ENCODE data around the gene SPATA12. TPM values are rescaled to one million over a fixed set of nuclear protein-coding genes. Genes with fewer than 3 reads are reported as not detected.

The SPATA12 gene, protein sequence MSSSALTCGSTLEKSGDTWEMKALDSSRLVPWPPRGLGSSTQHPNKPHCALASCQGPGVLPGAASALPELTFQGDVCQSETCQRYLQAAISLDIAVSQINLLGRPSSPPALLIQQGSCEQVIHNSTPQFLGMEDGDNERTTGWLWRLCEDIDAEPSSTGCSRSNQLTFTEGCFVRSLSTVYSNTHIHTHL
- total RNA-seq, result not detected

- DNase-seq, result no peak
Measured at GRCh38 chr3:57060089-57060821, at the start of gene SPATA12. Gene SPATA12, plus strand, starts transcription at chr3:57060664. Its CDS starts 13,031 bp downstream, at chr3:57073695.

DNA sequence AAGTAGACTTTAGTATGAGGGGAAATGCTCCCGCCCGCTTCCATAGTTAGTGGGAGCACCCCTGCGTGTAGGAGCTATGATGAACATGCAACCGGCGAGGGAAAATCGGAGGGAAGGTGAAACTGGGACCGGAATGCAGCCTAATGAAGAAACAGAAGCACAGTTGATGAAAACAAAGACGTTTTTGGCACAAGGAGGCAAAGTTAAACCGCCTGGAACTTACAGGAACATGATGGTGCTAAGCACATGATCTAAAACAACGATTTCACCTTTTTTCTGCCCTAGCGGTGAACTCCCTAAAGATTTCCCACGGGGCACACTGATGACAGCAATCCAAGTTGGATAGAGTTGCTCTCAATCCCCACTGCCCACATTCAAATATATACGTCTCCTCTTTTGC is 49.4 kb upstream of the SPATA12 start:
- DNase-seq, result no peak

GRCh38 chr3:57012847-57013246 is 47.6 kb upstream of the SPATA12 start:
- DNase-seq, result no peak

- DNase-seq, result no peak
Measured at GRCh38 chr3:57015350-57015729, 45.1 kb upstream of the SPATA12 start.

DNA sequence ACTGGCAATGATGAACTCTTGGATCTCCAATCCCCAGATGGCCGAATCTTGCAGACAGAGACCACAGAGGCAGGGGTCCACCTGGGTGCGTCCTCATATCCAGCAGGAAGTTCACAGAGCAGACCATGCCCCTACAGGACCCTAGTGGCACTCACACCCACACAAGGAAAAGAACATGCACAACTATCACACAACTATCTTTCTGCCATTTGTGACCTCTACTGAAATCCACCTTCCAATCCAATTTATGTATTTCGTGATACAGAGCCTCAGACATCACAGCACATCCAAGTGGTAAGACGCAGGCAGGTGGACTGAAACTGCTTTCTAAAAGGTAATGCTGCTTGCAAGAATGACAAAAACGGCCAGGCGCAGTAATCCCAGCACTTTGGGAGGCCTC is 44.6 kb upstream of the SPATA12 start:
- DNase-seq, result no peak

DNA sequence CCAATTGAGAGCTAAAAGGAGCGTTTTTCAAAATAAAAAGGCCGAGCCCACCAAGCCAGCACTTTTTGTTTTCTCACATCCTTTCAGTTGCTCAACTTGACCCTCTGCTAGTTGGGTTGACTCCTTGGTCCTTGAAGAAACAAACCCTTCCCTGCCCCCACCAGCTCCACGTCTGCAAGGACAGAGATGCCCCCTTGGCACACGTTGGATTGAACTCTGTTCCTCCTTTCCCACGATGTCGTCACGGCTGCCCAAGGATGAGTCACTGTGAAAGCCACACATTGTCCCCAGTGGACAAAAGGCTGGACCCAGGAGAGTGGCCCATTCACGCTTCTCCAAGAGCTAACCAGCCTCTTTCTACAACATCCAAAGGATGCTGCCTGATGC is 43.0 kb upstream of the SPATA12 start:
- DNase-seq, result no peak

DNA sequence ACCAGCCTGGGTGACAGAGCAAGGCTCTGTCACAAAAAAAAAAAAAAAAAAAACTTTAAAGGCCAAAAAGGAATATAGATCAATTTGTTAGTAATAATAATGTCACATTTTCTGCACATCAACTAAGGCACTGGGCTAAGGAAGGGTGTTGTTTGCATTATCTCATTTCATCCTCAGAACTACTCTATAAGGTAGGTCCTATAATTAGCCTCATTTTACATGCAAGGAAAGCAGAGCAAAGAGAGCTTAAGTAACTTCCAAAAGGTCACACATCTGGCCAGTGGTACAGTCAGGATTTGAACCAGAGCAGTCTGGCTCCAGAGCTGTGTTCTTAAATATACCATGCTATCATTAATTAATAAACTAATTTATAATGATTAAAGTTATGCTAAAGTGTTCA is 42.2 kb upstream of the SPATA12 start:
- no peak for DNase-seq

DNA sequence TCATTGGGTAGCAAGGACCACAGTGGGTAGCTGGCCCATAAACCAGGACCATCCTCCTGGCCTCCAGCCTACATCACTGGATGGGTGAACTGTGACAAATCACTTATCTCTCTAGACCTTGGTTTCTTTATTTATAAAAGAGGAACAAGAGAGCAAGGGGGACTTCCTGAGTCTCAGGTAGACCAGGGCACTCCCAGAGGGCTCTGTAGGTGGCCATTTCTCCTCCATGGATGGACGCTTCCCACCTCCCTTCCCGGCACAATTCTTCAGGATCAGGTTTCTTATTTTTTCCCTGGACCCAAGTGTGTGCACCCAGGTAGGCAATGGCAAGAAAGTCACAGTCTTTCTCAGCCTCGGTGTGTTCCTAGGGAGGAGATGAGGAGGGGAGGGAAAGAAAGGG is 41.4 kb upstream of the SPATA12 start:
- DNase-seq, result no peak

DNA sequence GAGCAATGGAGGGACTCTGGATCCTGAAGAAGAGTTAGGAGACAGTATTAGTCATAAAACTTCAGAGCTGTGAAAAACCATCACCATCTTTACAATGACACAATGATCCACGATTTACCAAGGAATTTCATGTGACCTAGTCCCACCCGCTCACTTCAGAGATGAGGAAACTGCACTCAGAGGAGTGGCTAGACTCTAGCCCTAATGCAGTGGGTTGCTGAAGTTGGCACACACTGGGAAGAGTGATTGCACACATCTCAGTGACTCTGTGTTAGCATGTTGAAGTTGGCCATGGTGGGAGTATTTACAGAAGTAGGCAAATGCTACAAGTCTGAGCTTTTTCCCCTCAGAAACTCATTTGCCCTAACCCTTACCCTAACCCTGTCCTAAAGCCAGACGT is 35.2 kb upstream of the SPATA12 start:
- no peak for DNase-seq

GRCh38 chr3:57026944-57027343 is 33.5 kb upstream of the SPATA12 start:
- DNase-seq, result no peak

- DNase-seq, result no peak
Measured at GRCh38 chr3:57029383-57029782, 31.1 kb upstream of the SPATA12 start.

DNA sequence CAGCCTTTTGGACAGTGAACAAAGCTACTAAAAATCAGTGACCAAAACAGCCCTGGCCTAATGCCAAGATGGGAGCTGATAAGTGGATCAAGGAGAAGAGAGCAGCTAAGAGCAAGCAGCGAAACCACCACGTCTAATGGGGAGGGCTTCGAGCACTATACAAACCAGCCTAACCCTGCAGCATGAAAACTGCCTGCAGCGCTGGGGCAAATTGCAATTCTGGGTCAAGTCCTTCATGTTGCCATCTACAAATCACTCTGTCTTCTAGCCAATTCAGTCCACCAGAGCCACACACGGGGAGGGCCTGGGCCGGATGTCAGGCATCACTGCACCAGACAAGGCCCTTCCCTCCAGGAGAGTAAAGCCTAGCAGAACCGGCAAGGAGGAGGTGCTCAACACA is 30.5 kb upstream of the SPATA12 start:
- peak; percentile 29 for DNase-seq

DNA sequence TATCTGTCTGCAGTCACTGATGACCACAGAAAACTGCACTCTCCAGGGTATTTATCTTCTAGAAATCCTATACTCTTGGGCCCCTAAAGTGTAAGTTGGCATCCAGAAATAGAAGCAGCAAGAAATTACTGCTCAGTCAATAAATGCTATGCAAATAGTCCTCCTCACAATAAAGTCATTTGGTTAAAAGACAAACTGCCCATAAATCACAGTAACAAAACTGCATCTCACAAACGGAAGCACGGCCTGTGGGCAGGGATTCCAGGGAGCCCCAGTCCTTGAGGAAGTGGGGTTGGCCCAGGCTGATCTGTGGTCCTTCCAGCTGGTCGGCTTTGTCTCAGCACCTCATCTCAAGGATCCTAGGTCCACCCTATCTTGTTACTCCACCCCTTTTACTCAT is 29.7 kb upstream of the SPATA12 start:
- DNase-seq, result no peak

GRCh38 chr3:57031631-57032541 is 28.6 kb upstream of the SPATA12 start:
- no peak for DNase-seq

- DNase-seq, result peak; percentile 55
Measured at GRCh38 chr3:57036952-57037351, 23.5 kb upstream of the SPATA12 start.

DNA sequence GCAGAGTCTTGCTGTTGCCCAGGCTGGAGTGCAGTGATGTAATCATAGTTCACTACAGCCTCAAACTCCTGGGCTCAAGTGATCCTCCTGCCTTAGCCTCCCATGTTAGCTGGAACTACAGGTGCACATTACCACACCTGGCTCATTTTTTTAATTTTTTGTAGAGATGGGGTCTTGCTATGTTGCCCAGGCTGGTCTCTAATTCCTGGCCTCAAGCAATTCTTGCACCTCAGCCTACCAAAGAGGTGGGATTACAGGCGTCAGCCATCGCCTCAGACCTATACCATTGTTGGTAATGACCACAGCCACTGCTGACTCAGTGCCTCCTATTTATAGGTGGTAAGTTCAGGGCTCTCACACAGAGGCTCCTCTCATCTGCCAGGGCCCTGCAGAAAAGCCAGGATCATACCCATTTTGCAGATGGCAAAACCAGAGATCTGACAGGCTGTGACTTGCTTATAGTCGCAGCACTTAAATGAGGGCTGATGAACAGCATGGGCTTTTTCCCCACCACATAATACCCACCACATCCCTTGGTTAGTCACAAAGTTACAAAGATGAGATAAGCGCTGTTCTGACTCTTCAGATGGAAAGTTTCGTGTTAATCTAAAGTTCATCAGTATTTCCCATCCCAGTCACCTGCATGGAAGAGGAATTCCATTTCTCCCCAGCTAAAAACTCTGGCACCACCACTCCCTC is 21.8 kb upstream of the SPATA12 start:
- DNase-seq, result no peak

DNA sequence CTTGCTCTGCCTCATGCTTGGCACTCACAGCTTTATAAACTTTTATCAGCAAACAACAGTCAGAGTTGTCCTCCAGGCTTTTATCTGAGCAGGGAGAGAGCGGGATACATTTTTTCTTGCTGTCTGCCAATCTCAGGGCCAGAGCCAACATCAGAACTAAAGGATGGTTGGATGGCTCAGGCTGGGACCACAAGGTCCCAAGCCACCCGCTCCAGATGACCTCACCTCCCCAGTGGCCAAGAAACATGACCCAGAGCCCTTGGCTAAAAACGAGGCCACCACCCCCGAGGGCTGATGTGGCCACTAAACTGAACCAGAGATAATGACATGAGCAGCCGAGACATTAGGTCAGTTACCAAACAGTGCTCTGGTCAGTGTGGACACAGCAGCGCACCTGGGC is 18.8 kb upstream of the SPATA12 start:
- no peak for DNase-seq

DNA sequence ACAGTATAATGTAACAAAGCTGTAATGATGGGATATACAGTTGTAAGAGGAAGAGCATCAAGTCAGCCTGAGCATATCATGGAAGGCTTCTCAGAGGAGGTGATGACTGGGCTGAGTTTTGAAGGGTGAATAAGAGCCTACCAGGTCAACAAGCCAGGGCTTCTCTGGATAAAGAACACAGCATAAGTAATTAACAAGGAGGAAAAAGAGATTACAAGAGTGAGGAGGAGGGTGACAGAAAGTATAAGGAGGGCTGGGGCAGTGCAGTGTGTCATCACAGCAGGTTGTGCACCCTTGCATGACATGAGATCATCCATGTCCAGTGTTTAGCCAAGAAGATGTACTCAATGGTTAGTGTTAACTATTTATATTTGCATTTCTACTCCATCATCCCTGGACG is 16.9 kb upstream of the SPATA12 start:
- DNase-seq, result no peak

DNA sequence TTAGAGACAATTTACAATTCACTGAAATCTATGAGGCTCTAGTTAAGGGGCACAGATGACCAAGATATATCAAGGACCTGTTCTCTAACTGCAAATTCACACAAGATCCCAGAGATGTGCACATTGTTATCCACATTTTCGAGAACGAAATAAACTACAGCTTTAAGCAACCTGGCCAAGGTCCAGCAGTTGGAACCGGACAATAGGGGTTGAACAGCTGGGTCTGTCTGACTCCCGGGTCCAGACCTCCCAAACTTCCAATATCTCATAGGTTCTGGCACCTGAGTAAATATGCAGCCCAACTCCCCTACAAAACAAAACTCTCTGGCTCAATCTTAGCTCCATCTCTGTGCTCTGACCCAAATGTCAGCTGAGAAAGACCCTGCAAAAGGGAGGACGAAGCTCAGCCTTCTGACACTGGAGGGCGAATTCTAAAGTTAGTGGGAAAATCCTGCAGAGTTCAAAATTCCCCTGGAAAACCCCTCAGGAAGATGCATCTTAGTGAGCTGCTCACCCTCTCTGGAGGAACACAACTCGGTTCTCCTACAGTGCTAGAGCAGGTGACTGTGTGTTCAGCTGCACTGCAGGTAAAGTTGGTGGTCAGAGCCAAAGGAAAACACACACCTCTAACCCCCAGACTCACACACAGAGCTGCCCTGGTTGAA is 14.2 kb upstream of the SPATA12 start:
- peak; percentile 74 for DNase-seq

GRCh38 chr3:57048052-57048671 is 12.3 kb upstream of the SPATA12 start:
- peak; percentile 92 for DNase-seq

- no peak for DNase-seq
Measured at GRCh38 chr3:57048728-57049127, 11.7 kb upstream of the SPATA12 start.

DNA sequence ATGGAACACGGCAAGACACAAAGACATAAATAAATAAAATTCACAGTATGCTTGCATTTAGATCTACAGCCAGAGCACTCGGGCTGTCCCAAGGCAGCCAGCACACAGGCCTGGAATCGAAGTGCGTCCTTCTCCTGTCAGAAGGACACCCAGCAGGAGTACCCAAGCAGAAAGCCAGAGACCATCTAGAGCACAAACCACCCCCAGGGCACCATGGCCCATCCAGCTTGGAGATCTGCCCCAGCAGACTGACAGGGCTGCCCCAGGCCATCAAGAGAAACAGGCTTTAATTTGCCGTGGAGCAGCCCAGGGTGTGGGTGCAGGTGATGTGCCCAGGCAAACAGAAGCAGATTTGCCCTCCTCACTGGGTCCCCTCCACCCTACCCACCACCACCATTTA is 7.8 kb upstream of the SPATA12 start:
- DNase-seq, result no peak
